GM18520 (cell line): ENCODE measurements around the gene KAZN.

Experiments used
- ATAC-seq: cut with Tn5 transposase; IDR thresholded peaks from one replicate; pipeline ENCODE4 v1.9.1; 2021; ENCODE audit not compliant: unreplicated experiment

The KAZN gene

DNA sequence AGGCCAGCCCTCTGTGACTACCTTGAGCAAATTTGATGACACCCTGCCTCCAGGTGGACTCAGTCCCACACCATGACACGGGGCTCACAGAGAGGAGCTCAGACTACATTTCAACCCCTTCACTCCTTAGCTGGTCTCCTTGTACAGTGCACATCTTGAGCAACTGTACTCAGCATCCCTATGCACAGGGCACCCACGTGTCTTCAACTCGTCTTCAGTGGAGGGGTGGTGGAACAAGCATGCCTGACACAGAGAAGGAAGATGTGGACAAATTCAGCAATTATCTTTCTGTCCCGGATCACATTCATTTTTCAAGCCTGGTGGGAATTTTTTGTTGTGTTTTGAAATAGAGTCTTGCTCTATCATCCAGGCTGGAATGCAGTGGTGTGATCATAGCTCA, 213.7 kb downstream of the KAZN start:
- no peak for ATAC-seq

DNA sequence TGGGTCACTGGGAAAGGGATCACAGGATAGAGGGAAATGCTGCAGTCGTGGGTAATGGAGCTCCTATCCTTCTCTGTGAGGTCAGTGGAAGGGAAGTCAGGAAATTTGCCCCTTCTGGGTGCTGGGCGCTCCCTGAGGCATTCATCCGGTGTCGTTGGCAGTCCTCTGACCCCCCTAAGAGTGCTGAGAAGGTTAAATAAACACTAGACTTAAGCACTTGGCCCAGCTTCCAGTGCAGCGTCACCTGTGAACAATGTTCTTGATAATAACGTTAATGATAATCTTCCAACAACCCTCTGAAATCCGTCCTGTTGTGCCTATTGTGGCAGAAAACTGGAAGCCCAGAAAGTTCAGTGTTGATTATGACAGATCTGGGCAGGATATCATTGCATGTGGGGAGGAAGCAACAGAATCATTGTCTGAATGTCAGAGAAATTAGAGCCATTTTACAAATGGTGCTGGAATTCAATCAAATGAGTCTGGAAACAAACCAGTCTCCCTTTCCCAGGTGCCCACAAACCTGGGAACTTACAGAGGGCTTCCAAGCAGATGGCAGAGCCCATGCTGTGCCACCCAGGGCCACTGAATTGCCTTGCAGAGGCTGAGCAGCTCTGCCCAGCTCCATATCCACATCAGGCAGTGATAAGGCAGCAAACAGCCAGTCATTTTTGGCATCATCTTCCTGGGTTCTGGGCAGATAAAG, 216.8 kb downstream of the KAZN start:
- ATAC-seq, result no peak

DNA sequence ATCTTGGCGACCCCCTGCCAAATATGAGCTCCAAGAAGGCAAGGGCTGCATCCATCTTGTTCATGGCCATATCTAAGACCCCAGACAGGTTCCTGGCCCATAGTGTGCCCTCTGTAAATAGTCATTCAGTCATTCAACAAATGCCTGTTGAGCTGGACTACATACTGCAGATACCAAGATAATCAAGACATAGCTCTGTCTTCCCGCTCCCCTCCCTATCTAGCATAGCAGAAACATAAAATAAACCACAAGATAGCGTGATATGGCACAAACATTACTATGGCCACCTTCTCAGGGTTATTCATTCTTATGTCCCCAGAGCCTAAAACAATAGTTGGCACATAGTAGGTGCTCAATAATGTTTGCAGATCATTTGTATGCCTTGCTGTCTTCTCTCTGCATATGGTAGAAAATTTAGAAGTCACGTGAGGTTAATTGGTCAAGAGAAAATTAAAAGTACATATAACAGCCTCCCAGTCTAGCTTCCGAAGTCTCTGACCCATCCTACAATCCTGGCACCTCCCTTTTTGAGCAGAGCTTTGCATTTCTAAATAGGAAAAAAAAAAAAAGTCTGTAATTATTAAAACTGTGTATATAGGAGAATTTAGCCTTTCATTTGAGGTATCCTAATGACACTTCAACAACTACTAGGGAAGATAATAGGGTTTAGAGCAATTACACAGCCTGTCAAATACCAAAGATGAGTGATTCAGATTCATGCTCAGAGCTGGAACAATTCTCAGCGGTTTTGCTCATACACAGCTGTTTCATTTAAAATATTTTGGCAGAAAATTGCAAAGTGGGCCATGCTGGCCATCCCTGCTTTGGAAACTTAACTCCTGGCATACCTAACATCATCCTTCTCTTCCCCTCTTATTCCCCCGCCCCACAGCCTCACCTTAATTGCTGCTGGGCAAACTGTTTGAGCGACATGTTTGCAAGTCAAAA, 219.0 kb downstream of the KAZN start:
- ATAC-seq, result no peak

DNA sequence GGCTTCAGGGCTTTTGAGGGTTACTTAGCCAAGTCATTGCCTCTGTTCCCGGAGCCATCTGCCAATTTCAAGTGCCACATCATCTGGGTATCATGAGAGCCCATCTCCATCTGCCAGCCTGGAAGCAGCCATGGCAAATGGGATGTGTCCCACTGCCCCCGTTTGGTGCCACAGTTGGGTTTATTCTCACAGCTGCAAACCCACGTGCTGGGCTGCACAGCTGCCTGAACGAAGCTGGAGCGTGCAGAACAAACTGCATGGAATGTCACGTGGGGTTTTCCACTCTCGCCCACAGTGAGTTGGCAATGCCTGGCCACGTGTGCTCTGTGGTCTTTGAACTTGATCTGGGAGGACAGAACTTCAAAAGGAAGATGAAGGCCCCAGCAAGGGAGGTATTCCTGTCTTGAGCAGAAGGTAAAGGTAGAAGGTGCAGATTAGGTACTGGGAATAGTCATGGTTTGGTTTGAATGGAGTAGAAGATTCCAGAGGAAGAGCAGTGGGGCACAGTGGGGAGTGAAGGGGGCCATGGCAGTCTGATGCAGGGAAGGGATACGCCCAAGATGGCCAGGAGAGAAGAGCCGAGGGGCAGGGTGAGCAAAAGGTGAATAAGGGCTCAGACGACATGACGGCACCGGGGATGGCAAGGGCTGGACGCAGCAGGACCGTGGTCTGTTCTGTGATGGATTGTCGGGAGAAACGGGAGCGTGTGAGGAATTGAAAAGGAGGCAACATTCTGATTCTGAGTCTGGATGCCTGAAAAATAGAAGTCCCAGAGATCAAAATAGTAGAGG, 222.0 kb downstream of the KAZN start:
- ATAC-seq, result no peak

DNA sequence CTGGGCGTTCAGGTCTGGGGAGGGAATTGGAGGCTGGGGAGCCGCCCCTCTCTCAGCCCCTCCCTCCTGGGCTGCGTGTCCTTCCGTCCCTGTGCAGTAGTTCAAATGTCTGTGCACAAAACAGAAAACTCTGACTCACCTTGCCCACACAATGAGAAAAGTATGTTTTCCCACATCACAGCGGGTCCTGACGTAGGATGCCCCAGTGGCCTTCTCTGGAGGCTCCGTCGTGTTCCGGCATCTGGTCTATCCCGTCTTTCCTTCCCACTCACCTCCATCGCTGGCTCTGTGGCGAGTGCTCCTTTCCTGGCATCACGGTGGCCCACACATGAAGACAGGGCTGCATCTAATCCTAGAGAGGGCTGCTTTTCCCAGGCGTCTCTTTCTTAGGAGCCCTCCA, 224.0 kb downstream of the KAZN start:
- ATAC-seq, result no peak

DNA sequence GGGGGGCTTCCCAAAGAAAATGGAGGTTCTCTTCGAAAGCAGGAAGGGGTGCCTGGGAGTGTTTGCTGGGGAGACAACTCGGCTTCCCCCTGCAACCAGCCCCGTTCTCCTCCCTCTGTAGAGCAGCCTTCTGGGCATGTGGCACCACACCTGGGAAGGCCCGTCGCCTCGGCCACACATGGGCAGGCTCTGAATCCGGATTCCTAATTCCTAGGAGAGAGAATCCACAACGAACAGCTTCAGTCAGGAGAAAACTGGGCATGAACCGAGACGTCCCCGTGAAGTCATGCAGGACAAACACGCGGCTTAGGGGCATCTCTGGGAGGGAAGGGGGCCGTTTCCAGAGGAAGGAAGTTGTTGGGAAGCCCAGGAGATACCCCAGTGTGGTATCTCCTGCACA, 224.5 kb downstream of the KAZN start:
- ATAC-seq, result no peak

DNA sequence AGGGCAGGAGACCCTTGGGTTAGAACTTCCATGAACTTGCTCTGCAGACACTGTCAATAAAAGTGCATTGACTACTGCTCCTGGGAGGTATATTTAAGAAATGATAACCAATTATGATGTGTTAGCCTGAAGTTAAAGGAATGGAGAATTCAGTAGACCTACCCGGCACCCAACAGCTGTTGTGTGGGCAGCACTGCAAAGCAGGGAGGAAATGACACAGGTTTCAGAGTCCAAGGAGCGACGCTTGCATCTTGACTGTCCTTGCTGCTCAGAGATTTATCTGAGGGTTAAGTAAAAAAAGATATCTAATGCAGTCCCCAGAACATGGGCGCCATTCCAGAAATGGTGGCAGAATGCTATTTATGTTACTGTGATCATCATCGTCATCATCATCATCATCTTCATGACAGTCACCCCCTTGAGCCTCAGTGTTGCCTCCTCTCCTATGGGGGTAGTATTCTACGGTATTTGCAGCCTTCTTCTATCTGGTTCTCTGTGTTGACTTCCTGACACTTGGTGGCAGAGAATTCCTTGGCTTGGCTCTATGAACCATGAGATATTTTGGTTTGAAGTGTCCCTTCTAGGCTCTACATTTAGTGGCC, 225.9 kb downstream of the KAZN start:
- ATAC-seq, result no peak

DNA sequence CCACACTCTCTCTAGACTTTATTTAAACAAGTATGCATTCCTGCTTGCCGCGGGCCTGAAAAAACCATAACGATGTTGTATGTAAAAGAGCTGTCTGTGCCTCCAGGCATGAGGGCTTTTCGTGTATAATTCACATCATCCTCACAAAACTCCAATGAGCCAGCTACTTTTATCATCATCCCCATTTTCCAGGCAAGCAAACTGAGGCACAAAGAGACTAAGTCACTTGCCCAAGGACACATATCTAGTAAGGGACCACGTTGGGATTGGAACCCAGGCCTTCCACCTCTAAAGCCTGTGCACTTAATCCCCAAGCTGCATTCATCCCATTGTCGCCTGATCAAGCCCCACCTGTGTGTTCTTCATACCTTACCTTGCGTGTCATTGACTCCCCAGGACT, 226.9 kb downstream of the KAZN start:
- ATAC-seq, result no peak

DNA sequence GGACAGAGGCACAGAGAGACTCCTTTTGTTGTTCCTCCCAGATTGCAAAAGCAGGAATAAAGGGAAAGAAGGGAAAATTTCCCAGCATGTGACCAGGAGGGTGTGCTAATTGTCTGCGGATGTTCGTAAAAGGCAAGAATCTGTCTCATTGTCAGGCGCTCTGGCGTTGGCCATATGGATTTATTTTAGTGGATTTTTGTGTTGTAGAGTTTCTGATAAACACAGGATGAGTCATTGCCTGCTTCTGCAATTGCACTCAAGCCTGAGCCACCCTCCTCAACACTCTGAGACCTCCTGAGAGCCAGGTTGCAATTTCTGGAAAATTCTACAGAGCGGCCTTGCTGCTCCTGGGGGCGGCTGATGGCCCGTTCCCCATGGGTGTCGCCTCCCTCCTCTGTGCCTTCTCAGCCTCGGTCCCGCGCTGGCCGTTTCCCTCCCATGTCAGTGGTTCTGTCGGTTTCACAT, 227.7 kb downstream of the KAZN start:
- ATAC-seq, result no peak

DNA sequence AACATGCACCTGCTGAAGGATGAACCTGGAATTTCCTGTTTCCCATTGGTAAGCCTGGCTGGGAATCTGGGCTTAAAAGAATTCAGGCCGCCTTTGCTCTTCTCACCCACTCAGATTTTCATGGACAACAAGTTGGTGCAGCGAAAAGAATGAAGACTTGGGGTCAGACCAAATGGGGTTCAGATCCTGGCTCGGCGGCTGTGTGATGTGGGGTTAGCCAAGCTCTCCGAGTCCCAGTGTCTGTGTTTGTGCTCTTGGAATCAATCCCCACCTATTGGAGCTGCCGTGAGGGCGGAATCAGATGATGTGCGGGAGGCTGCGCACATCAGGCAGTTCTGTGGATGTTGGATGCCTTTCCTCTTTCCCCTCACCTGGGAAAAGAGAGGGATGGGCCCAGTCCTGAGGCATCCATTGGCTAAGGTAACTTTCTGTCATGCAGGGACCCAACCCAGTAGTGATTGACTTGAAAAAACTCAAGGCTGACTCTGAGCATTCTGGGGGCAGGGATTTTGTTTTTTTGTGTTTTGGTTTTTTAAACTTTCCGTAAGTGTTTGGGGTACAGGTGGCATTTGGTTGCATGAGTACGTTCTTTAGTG, 228.3 kb downstream of the KAZN start:
- ATAC-seq, result no peak

DNA sequence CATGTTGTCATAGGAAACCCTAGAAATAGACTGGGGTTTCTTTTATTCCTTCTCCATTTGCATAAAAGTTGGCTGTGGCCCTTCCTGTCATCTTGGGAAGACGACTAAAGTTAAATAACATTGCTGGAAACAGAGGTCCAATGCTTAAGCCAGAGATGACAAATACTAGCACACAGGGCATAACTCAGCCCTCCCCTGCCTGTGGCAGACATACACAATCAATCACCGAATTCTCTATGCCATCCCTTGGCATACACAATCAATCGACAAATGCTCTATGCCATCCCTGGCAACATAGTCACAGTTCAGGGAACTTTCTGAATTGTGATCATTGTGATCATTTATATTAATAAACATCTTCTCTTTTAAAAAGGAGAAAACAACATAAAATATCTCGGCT, 229.4 kb downstream of the KAZN start:
- ATAC-seq, result no peak

DNA sequence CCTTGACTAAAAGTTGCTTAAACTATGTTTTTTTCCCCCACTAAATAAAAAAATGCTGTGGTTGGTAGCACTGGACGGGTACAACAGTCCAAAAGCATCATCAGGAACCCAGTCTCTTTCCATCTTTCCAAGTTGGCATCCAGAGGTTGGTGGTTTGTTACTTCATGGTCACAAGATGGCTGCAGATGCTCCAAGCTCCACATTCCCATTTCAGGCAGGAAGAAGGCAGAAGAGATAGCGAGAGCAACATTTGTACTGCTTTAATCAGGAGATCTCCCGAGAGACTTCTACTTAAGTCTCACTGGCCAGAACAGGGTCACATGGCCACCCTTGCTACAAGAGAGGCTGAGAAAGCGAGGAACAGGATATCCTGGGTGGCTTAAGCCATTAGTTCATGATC, 230.2 kb downstream of the KAZN start:
- no peak for ATAC-seq

DNA sequence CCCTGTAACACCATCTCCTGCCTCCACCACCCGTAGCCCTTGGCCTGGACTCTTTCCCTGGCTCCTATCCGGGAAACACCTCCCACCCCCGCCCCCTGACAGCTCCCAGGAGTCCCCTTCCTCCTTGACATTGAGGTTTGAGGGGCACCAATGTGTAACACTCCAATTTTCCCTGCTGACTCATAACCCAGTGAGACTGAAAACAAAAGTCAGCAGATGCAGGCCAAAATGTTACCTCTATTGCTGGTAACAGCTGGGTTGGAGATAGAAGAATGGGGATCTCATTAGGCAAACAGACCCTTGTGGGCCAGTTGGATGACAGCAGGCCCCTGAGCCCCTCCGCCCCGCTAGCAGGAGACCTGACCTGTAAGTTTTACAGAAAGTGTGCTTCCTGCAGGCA, 237.2 kb downstream of the KAZN start:
- ATAC-seq, result no peak

DNA sequence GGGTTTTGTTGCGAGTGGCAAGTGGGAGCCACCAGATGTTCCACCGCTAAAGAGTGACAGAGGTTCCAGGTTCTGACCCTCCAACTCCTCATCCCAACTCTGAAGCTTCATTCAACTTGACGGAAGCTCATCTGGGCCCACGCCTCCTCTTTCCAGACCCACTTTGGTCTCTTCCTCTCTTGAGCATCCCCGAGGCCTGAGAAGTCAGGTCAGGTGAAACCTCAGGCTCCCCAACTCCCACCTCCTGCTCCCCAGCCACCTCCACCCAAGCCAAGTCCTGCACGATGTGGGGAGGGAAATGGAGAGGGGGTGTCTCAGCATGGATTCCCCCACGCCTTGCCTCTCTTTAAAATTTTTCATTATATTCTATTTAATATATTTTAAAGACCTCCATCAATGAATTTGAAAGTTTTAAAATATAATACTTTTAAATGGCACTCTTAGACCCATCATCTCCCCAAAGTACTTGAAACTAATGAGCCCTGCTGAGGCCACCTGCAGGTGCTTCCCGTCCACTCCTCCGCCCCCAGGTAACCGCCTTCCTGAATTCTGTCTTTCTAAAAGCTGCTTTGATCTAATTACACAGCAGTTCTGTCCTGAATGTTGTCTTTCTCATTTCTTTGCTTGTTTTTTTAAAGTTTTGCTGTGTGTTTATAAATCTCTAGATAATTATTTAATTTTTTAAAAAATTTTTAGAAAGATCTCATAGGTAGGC, 238.1 kb downstream of the KAZN start:
- no peak for ATAC-seq

DNA sequence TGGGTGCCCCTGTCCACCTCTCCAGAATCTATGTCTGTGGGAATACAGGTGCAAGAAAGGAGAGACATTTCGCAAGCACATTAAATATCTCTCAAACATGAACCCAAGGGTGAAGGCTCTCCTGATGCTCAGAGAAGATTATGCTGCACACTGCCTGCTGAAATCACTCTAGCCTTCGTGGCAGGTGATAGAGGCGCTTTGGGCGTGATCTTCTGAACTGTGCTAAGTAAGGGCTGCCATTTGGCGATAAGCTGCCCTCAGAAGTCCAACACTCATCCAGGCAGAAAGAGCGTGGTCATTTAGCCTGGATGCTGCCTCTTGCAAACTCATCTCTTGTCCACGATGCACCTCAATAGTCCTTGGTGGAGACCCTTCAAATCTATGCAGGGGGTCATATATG, 241.9 kb downstream of the KAZN start:
- no peak for ATAC-seq

DNA sequence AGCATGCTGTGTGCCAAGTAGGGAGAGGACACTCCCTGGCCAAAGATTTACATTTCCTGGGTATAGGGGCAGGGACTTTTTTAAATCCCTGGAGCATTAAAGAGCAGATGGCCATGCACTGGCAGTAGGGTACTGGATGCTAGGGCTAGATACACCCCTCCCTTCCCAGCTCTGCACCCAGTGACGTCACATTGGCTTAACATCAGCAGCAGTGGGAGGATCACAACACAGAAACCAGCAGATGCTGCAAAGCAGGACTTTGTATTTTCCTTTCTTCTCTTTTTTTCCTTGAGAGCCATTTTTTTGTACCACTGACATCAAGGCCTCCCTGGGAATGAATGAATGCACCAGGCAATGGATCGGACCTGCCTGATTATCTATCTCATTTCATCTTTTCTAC, 243.0 kb downstream of the KAZN start:
- no peak for ATAC-seq

DNA sequence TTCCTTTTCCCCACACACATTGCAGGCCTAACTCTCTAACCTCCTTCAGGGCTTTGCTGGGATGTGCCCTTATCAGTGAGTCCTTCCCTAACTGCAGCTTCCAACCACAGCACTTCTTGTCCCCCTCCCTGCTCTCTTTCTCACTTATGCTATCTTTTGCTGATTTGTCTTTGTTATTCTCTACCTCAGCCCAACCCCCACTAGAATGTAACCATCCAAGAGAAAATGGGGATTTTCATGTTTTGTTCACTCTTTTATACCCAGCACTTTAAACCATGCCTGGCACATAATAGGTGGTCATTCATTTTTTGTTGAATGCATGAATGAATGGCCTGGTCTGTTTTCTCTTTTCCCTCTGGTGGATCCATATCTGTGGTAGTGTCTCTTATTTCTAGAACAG, 243.5 kb downstream of the KAZN start:
- no peak for ATAC-seq

DNA sequence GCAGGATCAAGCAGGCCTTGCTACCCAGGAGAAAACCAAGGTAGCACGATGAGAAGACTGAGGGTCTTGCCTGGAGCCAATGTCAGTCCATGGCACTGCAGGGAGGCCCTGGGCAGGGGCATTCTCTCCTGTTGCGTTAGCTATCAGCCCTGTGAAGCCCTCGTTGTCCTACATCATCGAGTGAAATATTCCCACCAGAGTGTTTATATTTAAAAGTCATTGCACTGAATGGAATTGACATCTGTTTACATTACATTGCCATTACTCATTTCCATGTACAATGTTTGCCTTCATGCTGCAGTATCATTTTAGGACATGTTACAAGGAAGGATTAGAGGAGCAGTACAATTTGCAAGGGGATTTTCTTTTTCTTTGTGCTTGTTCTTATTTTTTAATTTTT, 243.9 kb downstream of the KAZN start:
- ATAC-seq, result no peak

DNA sequence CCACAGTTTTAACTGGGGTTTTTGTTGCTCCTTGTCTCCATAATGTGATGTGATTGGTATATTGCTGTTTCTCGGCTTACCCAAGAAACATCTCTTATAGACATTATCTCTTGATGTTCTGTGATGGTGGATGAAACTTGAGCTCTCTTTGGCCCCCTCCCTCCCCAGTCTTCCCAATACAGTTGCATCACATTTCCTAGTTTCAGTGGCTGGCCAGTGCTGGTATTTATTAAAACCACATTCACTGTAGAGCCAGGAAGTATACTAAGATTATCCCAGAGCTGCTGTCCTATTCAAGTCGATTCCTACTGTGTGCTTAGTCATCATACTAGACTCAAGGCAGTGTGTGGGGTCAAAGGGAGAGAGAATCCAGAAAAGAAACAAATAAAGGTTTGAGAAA, 244.4 kb downstream of the KAZN start:
- no peak for ATAC-seq

DNA sequence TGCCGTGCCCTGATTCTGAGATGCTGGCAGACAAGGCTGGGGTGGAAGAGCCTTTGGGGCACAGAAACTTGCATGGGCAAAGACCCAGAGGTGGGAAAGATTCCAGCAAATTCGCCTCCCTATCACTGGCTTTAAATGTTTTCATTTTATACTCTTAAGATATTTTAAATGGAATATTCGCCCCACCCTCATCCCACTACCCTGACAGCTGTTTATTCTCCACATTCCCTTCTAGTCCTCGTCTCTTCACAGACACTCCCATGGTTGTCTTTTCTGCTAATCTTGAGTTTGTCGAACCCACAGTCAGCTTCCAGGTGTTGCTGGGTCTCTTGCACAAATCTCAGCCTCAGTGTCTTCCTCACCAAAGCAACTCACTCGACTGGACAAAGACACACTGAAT, 245.0 kb downstream of the KAZN start:
- no peak for ATAC-seq
